ENCODE measurements around the gene ROBO1. TPM values are rescaled to one million over a fixed set of nuclear protein-coding genes. Genes with fewer than 3 reads are reported as not detected.

Gene ROBO1
- total and polyA plus RNA-seq, 4 donors = 1.0 to 30.3 (median 3.9) TPM

DNA sequence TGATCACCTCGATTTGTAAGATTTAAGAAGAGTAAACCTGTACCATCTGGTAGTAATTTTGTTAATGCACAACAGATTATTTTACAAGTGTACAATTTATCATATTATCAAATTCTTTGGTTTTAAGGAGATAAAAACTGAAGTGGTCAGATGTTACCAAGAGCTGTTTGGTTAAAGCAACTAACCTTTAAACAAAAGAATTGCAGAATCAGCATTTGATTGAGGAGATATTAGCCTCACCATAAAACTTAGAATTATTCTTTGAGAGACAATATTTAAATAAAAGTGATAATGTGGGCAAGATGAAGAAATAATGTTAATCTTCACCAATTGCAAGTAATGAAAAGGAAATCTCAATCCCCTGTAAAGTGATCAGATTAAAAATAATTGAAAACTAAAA, 1034.9 kb downstream of the ROBO1 start:
- Histone ChIP-seq H3K27me3 (ENCODE audit: control insufficient read depth in 4 of 4, insufficient read depth in 4 of 4, low read length in 3 of 4) (no peaks in the 10 kb centered on the region), H3K4me3 (ENCODE audit: low read depth in 1 of 3, low read length in 3 of 3) (no peak overlapping the region), H3K27ac (ENCODE audit: low read depth in 1 of 2, low read length in 2 of 2) (no peak overlapping the region), H3K4me1 (ENCODE audit: control insufficient read depth in 4 of 4, insufficient read depth in 4 of 4, low read length in 3 of 4) (no peaks in the 10 kb centered on the region), H3K9ac (ENCODE audit: low read depth in 1 of 2, low read length in 2 of 2) (no peak overlapping the region), H3K36me3 (ENCODE audit: control insufficient read depth in 4 of 4, insufficient read depth in 3 of 4, low read depth in 1 of 4, low read length in 3 of 4) (no peaks in the 10 kb centered on the region), H3K9me3 (ENCODE audit: control insufficient read depth in 4 of 4, low read length in 3 of 4) (no peaks in the 10 kb centered on the region)
- 76% methylated on average over 1 of the region's 1 CpG for WGBS
- no peak for DNase-seq (ENCODE audit: low spot score)
- TF ChIP-seq, protein P1, sequence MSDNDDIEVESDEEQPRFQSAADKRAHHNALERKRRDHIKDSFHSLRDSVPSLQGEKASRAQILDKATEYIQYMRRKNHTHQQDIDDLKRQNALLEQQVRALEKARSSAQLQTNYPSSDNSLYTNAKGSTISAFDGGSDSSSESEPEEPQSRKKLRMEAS (IDR thresholded peaks at IDR 0.05) = no peak
- TF ChIP-seq HNF4A (conservative IDR thresholded peaks at IDR 0.05) = no peak
- TF ChIP-seq RXRA (IDR thresholded peaks at IDR 0.05) = no peak
- TF ChIP-seq GABPA (IDR thresholded peaks at IDR 0.05 in 1 of 2, conservative IDR thresholded peaks at IDR 0.05 in 1 of 2) = no peak
- no peak for TF ChIP-seq SP1 (IDR thresholded peaks at IDR 0.05)
- no peak for TF ChIP-seq RAD21 (IDR thresholded peaks at IDR 0.05)
- no peak for TF ChIP-seq NR2F2 (IDR thresholded peaks at IDR 0.05)

DNA sequence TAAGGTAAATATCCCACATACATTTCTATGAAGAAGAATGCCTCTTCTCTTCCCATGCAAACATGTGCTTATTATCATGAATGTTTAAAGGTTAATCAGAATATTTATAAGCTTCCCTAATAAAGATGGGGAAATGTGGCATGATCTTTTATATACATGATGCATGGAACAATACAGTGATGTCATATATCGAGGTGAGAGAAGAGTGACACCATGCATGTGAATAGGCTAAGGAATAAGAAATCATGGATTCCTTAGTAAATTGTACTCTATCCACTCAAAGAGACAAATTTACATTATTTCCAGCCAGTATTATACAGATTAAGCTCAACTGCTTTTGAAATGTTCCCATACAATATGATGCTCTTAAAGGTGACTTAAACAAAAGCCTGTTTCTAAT, 1035.3 kb downstream of the ROBO1 start:
- TF ChIP-seq, protein P2, sequence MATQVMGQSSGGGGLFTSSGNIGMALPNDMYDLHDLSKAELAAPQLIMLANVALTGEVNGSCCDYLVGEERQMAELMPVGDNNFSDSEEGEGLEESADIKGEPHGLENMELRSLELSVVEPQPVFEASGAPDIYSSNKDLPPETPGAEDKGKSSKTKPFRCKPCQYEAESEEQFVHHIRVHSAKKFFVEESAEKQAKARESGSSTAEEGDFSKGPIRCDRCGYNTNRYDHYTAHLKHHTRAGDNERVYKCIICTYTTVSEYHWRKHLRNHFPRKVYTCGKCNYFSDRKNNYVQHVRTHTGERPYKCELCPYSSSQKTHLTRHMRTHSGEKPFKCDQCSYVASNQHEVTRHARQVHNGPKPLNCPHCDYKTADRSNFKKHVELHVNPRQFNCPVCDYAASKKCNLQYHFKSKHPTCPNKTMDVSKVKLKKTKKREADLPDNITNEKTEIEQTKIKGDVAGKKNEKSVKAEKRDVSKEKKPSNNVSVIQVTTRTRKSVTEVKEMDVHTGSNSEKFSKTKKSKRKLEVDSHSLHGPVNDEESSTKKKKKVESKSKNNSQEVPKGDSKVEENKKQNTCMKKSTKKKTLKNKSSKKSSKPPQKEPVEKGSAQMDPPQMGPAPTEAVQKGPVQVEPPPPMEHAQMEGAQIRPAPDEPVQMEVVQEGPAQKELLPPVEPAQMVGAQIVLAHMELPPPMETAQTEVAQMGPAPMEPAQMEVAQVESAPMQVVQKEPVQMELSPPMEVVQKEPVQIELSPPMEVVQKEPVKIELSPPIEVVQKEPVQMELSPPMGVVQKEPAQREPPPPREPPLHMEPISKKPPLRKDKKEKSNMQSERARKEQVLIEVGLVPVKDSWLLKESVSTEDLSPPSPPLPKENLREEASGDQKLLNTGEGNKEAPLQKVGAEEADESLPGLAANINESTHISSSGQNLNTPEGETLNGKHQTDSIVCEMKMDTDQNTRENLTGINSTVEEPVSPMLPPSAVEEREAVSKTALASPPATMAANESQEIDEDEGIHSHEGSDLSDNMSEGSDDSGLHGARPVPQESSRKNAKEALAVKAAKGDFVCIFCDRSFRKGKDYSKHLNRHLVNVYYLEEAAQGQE (IDR thresholded peaks at IDR 0.05) = no peak
- no peak for TF ChIP-seq JUND (IDR thresholded peaks at IDR 0.05)
- TF ChIP-seq, protein P3, sequence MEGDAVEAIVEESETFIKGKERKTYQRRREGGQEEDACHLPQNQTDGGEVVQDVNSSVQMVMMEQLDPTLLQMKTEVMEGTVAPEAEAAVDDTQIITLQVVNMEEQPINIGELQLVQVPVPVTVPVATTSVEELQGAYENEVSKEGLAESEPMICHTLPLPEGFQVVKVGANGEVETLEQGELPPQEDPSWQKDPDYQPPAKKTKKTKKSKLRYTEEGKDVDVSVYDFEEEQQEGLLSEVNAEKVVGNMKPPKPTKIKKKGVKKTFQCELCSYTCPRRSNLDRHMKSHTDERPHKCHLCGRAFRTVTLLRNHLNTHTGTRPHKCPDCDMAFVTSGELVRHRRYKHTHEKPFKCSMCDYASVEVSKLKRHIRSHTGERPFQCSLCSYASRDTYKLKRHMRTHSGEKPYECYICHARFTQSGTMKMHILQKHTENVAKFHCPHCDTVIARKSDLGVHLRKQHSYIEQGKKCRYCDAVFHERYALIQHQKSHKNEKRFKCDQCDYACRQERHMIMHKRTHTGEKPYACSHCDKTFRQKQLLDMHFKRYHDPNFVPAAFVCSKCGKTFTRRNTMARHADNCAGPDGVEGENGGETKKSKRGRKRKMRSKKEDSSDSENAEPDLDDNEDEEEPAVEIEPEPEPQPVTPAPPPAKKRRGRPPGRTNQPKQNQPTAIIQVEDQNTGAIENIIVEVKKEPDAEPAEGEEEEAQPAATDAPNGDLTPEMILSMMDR (IDR thresholded peaks at IDR 0.05; ENCODE audit: low read depth, low read length, missing input control) = no peak
- no peak for TF ChIP-seq FOXA2 (IDR thresholded peaks at IDR 0.05)
- TF ChIP-seq, protein P4, sequence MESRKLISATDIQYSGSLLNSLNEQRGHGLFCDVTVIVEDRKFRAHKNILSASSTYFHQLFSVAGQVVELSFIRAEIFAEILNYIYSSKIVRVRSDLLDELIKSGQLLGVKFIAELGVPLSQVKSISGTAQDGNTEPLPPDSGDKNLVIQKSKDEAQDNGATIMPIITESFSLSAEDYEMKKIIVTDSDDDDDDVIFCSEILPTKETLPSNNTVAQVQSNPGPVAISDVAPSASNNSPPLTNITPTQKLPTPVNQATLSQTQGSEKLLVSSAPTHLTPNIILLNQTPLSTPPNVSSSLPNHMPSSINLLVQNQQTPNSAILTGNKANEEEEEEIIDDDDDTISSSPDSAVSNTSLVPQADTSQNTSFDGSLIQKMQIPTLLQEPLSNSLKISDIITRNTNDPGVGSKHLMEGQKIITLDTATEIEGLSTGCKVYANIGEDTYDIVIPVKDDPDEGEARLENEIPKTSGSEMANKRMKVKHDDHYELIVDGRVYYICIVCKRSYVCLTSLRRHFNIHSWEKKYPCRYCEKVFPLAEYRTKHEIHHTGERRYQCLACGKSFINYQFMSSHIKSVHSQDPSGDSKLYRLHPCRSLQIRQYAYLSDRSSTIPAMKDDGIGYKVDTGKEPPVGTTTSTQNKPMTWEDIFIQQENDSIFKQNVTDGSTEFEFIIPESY (IDR thresholded peaks at IDR 0.05) = no peak
- no peak for TF ChIP-seq RAD21 (IDR thresholded peaks at IDR 0.05)
- TF ChIP-seq SP1 (IDR thresholded peaks at IDR 0.05) = no peak
- TF ChIP-seq RXRA (IDR thresholded peaks at IDR 0.05) = no peak
- Histone ChIP-seq H3K9me3 (ENCODE audit: control insufficient read depth in 4 of 4, low read length in 3 of 4) (no peaks in the 10 kb centered on the region), H3K4me1 (ENCODE audit: control insufficient read depth in 4 of 4, insufficient read depth in 4 of 4, low read length in 3 of 4) (no peaks in the 10 kb centered on the region), H3K27me3 (ENCODE audit: control insufficient read depth in 4 of 4, insufficient read depth in 4 of 4, low read length in 3 of 4) (no peaks in the 10 kb centered on the region), H3K9ac (ENCODE audit: low read depth in 1 of 2, low read length in 2 of 2) (no peak overlapping the region), H3K36me3 (ENCODE audit: control insufficient read depth in 4 of 4, insufficient read depth in 3 of 4, low read depth in 1 of 4, low read length in 3 of 4) (no peaks in the 10 kb centered on the region), H3K27ac (ENCODE audit: low read depth in 1 of 2, low read length in 2 of 2) (no peak overlapping the region), H3K4me3 (ENCODE audit: low read depth in 1 of 3, low read length in 3 of 3) (no peak overlapping the region)
- no peak for DNase-seq (ENCODE audit: low spot score)
- 91% methylated on average over 1 of the region's 1 CpG for WGBS
